T-helper 1 cell (primary cell): ENCODE results near the gene MAGT1.
"Not testable (repeated sequence)": the region's sequence is repeated elsewhere in the genome, so short reads cannot be mapped to it uniquely, and the experiment has no call there.

Experiments used
- DNase-seq, 5 donors: peaks; one replicate each; pipeline ENCODE4 v3.0.0-alpha.2; 2012 to 2020
- total RNA-seq, 4 donors: gene quantifications; one replicate each; lab custom pipeline; 2026; lab: John Stamatoyannopoulos, UW

Gene MAGT1
- 58.9 to 70.6 (median 68.7) reads per million in 4 donors for total RNA-seq

DNA sequence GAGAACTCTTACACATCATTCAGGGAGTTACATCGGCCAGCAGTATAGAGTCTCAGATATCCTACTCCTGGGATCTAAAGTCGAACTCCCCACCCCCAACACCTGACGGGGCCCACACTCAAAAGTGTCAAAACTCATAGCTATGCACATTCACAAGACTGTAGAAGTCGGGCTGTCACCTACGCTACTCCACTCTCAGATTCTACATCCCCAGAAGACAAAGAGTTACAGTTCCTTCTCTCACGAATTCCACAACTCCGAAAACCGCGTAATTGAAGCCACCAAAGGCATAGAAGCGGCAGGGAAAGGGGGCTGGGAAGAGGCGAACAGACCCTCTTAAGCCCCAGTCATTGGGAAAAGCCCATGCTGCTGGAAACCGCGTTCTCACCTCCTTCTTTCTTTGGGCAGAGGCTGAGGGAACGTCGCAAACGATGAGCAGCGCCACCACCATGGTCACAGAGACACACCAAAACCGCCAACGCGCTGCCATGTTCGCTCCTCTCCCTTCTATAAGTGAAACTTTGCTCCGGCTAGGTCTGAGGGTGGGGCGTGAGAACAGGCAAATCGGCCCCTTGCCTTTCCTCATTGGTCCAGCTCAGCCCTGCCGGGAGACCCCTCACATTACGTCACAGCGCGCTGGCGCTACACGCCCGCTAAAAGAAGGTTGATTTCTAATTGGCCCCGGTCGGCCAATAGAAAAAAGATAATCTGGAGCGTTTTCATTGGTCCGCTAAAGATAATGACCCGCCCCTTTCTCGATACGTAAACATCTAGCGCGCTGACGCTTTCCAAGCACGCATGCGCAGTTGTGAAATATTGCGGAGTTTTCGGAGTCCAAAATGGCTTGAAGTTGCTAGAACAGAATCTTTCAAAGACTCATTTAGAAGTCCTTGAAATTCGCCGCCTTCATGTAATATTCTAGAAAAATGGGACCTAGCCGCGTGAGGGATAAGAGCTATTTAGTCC lies at the start of gene MAGT1:
MAGT1 (minus strand) TSS at position 515 of the 966 bp plus-strand sequence; CDS start at position 490, 25 bp downstream.
- peak; percentile 83 to 97 (median 86) for DNase-seq

DNA sequence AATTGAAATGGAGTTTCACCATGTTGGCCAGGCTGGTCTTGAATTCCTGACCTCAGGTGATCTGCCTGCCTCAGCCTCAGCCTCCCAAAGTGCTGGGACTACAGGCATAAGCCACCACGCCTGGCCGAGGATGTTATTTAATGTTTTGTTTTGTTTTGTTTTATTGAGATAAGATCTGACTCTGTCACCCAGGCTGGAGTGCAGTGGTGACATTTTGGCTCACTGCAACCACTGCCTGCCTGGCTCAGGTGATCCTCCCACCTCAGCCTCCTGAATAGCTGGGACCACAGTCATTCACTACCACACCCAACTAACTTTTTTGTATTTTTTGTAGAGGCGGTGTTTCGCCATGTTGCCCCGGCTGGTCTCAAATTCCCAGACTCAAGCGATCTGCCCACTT lies 49.8 kb upstream of the MAGT1 start:
- not testable (repeated sequence) for DNase-seq

DNA sequence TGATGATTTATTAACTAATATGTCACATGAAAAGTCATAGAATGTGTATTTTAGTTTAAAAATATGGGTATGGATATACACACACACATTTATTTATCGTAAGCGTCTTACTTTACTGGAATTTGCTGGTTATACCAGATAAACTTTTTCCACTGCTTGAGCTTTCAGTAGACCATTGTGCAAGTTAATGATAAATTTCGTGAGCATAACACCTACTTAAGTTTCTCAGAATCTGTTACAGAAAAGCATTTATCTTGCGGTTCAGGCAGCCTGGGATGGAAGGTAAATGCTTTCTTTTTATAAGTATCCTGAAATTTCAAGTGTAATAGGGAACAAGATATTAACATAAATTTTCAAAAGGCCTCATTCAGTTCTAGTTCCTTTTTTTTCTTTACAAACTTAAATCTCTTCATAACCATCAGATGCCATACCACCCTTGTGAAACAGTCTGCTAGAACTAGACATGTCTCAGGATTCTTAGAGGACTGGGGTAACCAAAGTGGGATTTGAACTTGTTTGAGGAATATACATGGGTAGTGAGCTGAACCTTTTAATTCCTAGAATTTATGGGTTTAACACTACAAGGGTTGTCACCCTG lies 42.9 kb upstream of the MAGT1 start:
- no peak for DNase-seq

DNA sequence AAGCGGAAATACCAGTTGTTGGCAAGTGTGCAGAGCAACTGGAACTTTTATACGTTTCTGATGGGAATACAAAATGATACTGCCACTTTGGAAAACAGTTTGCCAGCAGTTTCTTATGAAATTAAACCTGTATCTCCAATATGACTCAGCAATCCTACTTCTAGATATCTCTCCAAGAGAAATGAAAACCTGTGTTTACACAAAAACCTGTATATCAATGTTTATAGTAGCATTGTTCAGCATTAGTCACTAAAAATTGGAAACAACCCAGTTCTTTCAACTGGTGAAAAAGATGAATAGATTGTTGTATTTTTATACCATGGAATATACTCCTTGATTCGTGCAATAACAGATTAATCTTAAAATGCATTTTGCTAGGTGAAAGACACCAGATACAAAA lies 42.1 kb upstream of the MAGT1 start:
- DNase-seq, result no peak

DNA sequence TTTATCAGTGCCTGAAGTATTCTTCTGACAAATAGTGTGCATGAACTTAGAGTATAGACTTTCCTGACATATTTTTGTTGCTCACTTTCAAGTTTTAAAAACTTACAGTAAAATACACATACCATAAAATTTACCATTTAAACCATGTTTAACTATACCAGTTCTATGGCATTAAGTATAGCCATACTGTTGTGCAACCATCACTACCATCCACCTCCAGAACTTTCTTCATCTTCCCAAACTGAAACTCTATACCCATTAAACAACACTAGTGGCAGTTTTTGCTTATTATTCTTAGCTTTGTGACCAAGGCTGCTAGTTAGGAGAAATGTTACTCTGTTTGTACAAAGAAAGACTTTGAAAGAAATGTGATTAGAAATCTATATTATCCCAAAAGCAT lies 41.1 kb upstream of the MAGT1 start:
- no peak for DNase-seq

DNA sequence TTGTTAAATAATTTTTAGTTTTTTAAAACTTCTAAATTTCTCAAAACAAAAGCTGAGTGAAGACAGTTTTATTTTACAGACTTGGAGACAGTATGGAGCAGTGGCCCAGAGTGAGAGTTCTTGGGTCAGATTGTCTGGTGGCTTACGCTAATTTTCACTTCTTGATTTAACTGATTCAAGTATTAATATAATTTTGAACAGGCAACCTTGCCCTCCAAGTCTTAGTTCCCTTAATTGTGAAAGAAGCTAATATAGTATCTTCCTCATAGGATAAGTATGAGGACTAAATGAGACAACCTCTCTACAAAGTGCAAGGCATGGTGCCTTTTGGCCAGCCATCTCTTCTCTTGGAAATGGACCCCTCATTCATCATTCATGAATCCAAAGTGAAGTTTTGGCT lies 40.7 kb upstream of the MAGT1 start:
- no peak for DNase-seq

DNA sequence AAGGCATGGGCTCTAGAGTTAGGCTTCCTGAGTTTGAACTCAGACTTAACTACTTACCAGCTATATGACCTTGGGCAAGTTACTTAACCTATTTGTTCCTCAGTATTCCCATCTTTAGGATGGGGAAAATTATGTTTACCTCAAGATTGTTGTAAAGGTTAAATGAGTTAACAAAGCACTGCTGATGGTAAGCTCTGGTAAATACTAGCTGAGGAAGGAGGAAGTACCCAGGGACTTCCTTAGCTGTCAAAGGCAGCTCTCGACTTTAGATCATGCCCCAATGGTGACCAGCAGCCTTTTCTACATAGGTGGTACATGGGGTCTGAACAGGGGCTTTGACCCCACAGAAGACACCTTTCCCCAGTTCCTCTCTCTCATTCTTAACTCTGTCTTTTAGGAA lies 35.3 kb upstream of the MAGT1 start:
- no peak for DNase-seq

DNA sequence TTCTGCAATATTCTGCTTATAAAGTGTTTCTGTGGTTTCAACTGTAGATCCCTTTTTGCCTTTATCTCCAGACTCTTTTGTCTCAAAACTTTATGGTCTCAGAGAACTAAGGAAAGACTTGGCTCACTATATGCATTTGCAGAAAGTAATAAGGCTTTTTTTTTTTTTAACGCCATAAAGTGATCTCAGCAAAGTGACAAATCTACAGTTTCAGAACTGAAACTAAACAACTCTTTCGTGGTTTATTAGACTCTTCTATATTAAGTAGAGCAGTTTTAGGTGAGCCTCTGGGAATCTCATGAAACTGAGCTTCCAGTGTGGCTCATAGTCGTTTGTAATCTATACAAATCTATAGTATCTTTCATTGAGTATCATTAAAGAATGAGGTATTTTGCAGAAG lies 30.5 kb upstream of the MAGT1 start:
- no peak for DNase-seq

DNA sequence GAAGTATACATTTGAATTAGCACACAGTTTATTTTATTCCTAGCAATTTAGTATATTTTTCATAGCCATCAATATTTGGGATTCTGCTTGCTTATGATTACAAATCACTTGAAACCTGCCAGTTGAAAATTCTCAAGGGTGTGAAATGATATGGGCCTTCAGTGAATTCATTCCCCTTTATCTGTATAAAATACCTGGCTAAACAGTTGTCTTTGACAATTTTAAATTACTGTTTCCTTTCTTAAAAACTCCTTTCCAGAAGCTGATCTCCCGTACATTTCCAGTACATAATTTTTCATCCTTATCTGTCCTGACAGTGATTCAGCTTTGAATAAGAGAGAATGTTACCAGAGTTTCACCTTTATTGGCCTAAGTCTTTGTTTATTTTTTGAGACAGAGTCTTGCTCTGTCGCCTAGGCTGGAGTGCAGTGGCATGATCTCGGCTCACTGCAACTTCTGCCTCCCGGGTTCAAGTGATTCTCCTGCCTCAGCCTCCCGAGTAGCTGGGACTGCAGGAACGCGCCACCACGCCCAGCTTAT lies 29.2 kb upstream of the MAGT1 start:
- DNase-seq, result no peak

DNA sequence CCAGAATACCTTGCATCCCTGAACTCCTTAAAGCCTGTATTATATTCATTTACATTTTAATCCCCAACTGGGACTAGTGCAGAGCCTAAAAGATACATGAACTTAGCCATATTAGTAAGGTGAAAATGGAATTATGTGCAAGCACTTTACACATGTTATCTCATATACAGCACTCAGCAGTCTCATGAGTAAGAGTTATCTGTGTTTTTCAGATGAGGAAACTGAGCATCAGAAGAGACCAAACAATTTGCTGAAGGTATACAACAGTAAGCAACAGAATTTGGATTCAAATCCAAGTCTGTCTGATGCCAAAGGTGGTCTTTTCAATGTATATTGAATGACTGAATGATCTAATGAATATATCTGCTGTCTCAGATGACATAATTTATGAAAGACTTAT lies 27.6 kb upstream of the MAGT1 start:
- no peak for DNase-seq

DNA sequence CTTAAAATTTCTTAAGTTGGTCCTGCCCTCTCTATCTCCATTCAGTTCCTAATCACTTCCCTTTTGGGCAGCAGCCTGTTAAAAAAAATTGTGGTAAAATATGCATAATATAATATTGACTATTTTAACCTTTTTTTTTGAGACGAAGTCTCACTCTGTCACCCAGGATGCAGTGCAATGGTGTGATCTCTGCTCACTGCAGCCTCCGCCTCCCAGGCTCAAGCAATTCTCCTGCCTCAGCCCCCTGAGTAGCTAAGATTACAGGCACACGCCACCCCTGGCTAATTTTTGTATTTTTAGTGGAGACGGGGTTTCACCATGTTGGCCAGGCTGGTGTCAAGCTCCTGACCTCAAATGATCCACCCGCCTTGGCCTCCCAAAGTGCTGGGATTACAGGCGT lies 24.1 kb upstream of the MAGT1 start:
- DNase-seq, result not testable (repeated sequence)

DNA sequence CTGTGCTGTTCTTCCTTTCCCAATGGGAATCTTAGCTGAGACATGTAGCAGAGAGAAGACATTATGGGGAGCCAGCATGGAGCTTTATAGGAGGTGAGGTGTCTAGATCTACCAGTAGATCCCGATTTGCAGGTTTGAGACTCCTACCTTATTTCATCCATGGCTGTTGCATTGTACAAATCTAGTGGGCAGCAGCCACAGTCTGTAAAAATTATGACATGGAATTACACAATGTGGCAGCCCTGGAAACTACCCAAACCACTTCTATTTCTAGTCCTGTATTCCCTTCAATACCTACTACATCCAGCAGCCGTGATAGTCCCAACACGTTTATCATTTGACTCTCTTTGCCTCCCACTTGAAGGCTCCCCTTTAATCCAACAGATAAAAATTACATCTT lies 23.3 kb upstream of the MAGT1 start:
- DNase-seq, result no peak

DNA sequence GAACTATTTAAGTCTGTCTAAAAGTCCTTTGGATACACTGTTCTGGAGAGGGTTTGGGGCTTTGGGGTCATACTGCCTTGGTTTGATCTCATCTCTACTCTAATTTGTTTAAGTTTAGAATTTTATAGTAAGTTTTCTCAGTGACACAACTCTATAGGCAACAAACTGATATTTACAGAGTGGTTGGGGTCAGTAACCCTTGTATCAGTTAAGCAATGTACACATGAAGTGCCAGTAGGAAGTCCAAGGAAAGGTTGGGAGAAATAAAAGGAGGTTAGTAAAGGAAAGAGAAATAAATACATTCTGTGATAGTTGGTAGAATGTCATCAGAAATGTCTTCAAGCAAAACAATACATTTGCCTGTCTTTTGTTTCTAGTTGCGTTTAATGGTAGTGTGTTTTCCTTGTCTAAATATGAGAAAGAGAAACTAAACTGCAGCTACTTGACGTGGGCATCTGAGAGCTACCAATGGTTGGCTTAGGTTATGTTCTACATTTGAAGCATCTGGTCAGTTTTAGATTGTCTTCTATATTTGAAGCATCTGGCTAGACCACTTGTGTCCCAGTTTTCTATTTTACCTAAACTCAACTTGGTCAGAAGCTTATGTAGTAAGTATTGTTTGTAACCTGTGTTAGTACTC lies 22.2 kb upstream of the MAGT1 start:
- DNase-seq, result no peak

DNA sequence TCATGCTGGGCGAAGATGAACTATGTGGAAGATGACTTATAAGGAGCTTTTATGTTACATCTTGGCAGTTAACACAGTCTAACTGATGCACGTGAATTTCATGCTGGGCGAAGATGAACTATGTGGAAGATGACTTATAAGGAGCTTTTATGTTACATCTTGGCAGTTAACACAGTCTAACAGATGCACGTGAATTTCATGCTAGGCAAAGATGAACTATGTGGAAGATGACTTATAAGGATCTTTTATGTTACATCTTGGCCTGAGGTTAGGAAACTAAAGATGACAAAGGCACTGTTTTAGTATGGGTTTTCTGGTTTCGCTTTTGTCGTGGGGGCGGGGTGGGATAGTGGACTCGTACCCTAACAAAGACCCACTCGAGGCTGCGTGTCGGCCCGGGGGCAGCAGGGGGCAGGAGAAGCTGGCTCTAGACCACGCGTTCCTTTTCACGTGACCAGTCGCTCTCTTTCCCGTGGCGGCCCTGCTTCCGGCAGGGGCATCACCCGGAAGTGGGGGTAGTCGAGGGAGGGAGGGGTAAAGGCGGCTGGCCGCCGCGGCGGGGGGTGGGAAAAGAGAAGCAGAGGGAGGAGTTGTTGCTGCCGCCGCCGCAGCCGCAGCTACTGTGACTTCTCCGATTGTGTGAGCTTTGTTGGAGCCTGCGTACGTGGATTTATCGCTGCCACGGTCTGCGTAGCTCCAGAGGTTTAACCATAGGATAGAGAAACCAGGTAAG lies 15.0 kb upstream of the MAGT1 start, which contains the start of gene ATP7A:
ATP7A (plus strand) TSS at position 586 of the 733 bp plus-strand sequence. CDS start 60,949 bp downstream, outside the sequence.
- DNase-seq, result peak; percentile 81 to 94 (median 85)

DNA sequence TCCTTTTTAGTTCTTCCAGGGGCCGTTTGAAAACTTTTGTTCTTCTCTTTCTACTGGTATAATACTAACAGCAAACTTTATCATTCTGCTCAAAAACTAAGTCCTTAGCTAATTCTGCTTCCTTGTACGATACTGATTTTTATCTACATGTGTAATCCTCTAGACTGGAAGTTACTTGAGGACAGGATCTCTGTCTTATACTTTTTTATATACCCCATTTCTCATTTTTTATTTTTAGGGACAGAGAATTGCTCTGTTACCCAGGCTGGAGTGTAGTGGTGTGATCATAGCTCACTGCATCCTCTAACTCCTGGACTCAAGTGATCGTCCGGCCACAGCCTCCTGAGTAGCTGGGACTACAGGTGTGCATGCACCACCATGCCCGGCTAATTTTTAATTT lies 6.3 kb upstream of the MAGT1 start:
- no peak for DNase-seq

DNA sequence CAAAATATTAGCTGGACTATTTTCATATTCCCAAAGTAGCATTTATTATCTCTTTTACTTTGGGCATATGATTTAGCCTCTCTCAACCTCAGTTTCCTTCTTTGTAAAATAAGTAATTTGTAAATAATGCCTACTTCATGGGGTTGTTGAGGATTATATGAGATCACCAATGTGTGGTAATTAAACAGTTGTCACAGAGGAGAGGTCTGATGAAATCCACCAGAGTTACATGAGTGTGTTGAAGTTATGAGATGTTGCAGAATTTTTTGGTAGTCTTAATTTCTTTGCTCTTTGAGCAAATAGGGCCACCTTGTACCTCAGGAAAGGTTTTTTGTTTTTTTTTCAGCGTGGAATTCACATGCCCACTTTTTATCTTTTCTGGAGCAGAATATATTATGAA lies 5.5 kb upstream of the MAGT1 start:
- DNase-seq, result no peak

DNA sequence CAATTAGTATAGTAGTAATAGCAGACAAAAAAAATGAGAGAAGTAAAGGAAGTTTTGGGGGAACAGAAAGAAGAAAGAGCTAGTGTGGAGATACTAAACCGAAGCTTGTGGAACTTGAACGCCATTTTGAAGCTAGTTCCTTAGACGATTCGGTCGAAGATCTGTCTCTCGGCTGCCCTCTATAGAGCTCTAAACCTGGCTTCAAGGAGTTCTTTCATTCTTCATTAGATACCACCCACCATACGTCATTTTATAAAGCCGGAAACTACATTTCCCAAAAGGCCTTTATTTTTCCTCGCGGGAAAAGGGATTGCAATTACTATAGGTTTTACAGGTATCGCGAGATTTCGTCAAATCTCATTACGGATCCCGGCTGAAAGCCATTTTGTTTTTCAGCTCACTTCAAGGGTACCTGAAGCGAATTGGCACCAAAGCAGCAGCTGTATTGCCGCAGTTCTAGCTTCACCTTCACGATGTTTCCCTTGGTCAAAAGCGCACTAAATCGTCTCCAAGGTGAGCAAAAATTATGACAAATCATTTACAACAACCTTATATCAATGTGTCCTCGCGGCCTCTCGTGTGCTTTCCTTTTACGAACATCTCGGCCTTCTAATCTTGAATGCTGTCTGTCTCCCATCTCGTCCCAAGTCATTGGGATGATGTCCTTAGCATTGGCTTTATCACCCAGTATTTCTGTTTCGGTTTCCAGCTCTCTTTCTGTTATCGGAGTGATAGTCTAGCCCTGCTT lies 4.0 kb upstream of the MAGT1 start, which contains the start of gene COX7B:
COX7B (plus strand) TSS at position 388 of the 748 bp plus-strand sequence; CDS start at position 474, 86 bp downstream.
- peak; percentile 21 to 93 (median 56) for DNase-seq

DNA sequence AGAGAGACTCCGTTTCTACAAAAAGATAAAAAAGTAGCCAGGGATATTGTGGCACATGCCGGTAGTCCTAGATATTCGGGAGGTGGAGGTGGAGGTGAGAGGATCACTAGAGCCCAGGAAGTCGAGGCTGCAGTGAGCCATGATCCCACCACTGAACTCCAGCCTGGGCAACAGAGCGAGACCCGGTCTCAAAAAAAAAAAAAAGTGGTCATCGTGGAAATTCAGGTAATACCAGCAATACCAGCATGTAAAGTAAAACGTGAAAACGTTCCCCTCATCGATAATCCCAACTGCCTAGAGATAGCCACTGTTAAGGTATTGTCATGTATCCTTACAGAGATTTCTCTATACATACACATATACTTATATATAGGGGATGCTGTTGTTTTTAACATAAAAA lies 1.5 kb downstream of the MAGT1 start:
- no peak for DNase-seq

DNA sequence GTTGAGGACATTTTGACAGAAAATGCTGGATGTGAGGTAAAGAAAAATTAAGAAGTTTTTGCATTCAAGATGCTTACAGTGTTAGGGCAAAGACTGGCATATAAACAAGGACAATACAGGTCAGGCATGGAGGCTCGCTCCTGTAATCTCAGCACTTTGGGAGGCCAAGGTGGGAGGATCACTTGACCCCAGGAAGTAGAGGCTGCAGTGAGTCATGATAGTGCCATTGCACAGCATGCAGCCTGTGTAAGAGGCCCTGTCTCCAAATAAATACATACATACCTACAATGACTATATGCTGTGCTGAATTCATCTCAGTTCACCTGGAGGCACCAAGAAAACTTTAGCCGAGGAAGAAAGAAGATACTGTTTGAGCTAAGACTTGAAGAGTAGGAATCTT lies 2.3 kb downstream of the MAGT1 start:
- DNase-seq, result no peak

DNA sequence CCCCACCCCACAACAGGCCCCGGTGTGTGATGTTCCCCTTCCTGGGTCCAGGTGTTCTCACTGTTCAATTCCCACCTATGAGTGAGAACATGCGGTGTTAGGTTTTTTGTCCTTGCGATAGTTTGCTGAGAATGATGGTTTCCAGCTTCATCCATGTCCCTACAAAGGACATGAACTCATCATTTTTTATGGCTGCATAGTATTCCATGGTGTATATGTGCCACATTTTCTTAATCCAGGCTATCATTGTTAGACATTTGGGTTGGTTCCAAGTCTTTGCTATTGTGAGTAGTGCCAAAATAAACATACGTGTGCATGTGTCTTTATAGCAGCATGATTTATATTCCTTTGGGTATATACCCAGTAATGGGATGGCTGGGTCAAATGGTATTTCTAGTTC lies 13.8 kb downstream of the MAGT1 start:
- DNase-seq, result not testable (repeated sequence)

DNA sequence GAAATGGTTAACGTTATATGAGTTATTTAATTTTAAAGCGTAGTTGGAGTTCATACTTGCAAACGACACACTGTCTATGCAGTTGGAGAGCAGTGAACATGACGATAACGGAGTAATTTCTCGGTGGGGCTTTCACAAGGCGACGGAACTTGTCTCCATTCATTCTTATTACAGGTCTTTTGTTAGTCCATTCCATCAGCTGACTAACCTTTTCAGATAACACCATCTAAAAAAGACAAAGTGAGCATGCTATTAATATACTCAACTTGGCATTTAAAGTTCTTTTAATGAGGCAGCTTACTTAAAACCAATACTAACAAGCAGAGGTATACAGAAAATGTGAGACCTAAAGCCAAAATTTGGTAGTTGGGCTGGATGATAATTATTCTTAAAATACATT lies 19.9 kb downstream of the MAGT1 start:
- no peak for DNase-seq
